Fibroblast of gingiva (primary cell): ENCODE data around the gene LARP4B.

Source experiments
- DNase-seq: peaks from one replicate; pipeline ENCODE4 v3.0.0-alpha.2; 2011; ENCODE audit warnings: low read depth

Gene LARP4B

DNA sequence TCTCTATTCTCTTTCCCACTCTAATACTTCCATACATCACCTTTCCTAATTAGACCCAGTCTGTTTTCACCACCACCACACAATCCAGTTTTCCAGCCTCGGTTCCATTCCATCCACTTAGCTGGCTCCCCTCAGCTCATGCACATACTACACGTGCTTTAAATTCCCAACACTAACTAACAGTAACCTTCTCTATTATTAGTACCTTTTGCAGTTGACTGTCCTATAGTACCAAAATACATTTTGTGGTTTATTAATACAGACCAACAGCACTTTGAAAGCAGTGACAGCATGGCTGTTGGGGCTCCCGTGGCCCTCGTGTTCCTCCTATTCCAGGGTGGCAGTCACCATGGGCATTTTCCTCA lies 64.9 kb downstream of the LARP4B start:
- no peak for DNase-seq

- no peak for DNase-seq
These were observed 65.5 kb downstream of the LARP4B start for GRCh38 chr10:865924-866576.

DNA sequence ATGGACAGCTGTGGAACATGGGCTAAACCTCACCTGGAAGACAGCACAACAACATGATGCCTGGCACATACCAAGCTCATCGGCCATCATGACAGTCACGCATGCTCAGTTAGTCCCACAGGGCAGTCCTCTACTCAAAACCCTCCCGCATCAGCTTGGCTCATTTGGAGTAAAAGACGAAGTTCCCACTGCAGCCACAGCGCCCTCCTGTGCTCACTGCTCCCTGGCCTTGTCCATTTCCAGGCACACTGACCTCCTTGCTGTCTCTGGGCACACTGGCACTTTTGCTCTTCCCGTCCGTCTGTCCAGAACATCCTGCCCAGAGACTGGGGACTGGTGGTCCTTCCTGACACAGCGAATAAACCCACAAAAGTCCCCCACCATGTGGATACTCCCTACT lies 66.2 kb downstream of the LARP4B start:
- no peak for DNase-seq

DNA sequence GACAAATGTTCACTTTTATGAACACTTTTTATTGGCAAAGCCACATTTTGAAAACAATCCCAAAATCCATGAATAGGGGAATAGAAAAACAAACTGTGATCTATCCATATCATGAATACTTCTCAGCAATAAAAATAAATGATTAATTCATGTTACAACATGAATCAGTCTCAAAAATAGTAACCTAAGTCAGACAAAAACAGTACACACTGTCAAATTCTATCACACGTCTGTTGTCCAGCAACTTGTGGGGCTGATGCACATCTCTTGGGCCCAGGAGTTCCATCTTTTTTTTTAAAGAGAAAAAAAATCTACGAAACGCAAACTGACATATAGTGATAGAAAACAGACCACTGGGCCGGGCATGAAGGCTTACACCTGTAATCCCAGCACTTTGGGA lies 71.0 kb downstream of the LARP4B start:
- no peak for DNase-seq

GRCh38 chr10:856416-857157 lies 74.9 kb downstream of the LARP4B start:
- DNase-seq = no peak

GRCh38 chr10:855671-856070 lies 75.8 kb downstream of the LARP4B start:
- DNase-seq = no peak

DNA sequence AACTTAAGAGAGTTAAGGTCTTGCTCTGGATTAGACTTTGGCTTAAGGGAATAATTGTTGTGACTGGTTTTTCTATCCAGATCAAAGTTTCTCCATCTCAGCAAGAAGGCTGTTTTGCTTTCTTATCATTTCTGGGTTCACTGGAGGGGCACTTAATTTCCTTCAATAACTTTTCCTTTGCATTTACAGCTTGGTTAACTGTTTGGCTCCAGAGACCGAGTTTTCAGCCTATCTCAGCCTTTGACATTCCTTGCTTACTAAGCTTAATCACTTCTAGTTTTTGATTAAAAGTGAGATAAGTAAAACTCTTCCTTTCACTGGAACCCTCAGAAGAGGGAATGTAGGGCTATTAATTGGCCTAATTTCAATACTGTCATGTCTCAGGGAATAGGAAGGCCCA lies 76.4 kb downstream of the LARP4B start:
- DNase-seq = no peak

DNA sequence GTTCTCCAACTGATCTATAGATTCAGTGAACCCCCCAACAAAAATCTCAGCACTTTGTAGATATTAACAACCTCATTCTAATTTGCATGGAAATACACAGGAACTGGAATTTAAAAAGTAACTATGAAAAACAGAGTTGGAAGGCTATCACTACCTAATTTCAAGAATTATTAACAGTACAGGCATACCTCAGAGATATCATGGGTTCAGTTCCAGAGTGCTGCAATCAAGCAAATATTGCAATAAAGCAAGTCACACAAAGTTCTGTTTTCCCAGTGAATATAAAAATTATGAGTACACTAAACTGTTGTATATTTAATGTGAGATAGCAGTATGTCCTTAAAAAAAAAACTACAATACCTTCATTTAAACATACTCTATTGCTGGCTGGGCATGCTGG lies 78.5 kb downstream of the LARP4B start:
- DNase-seq = no peak

DNA sequence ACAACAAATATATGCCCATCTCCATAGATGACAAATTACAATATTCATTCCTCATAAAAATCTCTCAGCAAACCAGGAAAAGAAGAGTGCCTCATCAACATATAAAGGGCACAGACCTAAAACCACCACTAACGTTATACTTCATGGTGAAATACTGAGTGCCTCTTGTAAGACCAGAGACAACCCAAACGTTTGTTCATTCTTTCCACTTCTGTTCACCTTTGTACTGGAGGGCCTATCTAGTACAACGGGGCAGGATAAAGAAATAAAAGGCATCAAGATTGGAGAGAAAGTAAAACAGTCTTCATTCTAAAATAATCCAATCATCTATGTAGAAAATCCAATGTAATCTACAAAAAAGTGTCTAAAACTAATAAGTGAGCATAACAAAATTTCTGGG lies 79.1 kb downstream of the LARP4B start:
- no peak for DNase-seq

- DNase-seq = no peak
These were observed 79.6 kb downstream of the LARP4B start for GRCh38 chr10:851901-852300.

DNA sequence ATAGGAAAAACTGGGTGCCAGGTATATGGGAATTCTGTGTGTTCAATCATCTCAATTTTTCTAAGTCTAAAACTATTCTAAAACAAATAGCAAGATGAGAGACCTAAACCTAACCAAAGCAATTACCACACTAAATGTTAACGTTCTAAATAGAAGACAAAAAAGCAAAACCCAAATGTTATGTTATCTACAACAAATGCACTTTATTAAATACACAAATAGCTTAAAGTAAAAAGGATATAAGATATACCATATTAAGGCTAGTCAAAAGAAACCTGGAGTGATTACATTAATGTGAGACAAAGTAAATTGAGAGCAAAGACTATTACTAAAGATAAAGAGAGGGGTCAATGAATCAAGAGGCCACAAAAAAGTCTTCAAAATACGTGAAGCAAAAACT lies 81.4 kb downstream of the LARP4B start:
- no peak for DNase-seq

GRCh38 chr10:847868-848267 lies 83.6 kb downstream of the LARP4B start:
- no peak for DNase-seq

DNA sequence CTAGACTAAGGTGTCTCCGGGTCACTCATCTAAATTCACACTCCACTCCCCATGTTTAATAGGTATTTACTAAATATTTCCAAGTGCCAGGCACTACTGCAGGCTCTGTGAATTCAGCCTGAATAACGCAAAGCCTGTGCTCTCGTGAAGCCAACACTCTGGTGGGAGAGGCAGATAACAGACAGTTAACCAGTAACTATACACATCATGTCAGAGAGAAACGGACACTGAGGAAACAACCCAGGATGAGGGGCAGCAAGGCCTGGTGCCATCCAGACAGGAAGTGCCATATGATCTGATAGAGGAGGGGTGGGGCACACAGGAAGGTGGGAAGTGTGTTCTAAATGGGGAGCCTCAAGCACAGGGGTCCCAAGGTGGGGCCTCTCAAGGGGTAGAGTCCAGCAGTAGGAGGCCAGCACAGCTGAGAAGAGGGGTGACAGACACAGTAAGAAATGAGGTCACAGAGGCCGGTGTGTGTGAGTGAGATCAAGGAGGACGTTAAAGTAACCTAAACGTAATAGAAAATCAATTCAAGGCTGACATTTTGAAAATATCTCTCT lies 85.3 kb downstream of the LARP4B start:
- DNase-seq = no peak

GRCh38 chr10:845526-845925 lies 86.0 kb downstream of the LARP4B start:
- DNase-seq = no peak

- no peak for DNase-seq
These were observed 87.0 kb downstream of the LARP4B start for GRCh38 chr10:844552-844951.

GRCh38 chr10:843703-844102 lies 87.8 kb downstream of the LARP4B start:
- no peak for DNase-seq

GRCh38 chr10:842795-843194 lies 88.7 kb downstream of the LARP4B start:
- no peak for DNase-seq

- no peak for DNase-seq
These were observed 90.0 kb downstream of the LARP4B start for GRCh38 chr10:841535-841934.

GRCh38 chr10:839550-840205 lies 91.8 kb downstream of the LARP4B start:
- DNase-seq = no peak

DNA sequence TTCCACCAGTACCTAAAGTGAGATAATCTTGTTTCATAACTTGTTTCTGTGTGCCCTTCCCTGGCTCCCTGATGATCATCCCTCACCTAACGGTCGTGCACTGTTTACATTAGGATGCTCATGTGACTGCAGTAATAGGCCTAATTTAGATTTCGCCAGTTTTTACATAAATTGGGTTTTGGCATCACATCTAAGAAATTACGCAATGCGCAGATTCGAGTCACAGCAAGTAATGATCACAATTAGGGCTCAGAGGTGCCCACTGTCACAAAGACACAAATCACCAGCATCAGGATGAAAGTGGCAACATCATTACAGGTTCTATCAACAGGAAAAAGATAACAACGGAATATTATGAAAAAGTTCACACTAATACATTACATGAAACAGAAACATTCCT lies 94.7 kb downstream of the LARP4B start:
- DNase-seq = no peak

GRCh38 chr10:834493-834892 lies 97.0 kb downstream of the LARP4B start:
- no peak for DNase-seq

DNA sequence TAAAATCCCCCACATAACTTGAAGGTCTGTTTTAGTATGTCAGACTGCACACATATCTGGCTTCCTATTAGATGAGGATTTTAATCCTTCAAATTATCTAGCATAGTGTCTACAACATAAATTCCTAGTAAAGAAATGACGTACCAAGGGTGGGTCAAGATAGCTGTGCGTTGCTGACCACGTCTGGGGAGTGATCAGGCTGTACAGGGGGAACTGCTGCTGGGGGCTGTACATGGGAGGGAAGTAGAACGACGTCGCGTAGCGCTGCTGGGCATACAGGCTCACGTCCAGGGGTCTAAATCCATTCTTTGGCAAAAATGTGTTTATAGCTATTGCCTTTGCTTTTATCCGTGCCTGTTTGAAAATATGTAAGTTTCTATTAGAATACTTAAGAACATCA lies 102.3 kb downstream of the LARP4B start:
- no peak for DNase-seq

GRCh38 chr10:828191-828590 lies 103.3 kb downstream of the LARP4B start:
- DNase-seq = no peak
